ENCODE results near the gene STK38L.

The STK38L gene

GRCh38 chr12:27243804-27244688 lies at the start of gene STK38L:
Gene STK38L (plus strand): TSS chr12:27244286. CDS start chr12:27297721, 53,435 bp downstream.
- peak; percentile 78 to 88 for DNase-seq

- no peak for DNase-seq
Observed at GRCh38 chr12:27194644-27195043, 49.4 kb upstream of the STK38L start.

GRCh38 chr12:27198036-27198435 lies 46.0 kb upstream of the STK38L start:
- DNase-seq = no peak

- DNase-seq = no peak
Observed at GRCh38 chr12:27199638-27200300, 44.3 kb upstream of the STK38L start.

GRCh38 chr12:27201169-27201568 lies 42.9 kb upstream of the STK38L start:
- no peak for DNase-seq

GRCh38 chr12:27206801-27207502 lies 37.1 kb upstream of the STK38L start:
- DNase-seq = no peak

GRCh38 chr12:27207615-27208413 lies 36.3 kb upstream of the STK38L start:
- DNase-seq = no peak

- no peak for DNase-seq
Observed at GRCh38 chr12:27208414-27208750, 35.7 kb upstream of the STK38L start.

GRCh38 chr12:27209257-27209910 lies 34.7 kb upstream of the STK38L start:
- no peak for DNase-seq

- DNase-seq = no peak
Observed at GRCh38 chr12:27210187-27210586, 33.9 kb upstream of the STK38L start.

GRCh38 chr12:27212861-27213260 lies 31.2 kb upstream of the STK38L start:
- DNase-seq = no peak

GRCh38 chr12:27213304-27213703 lies 30.8 kb upstream of the STK38L start:
- DNase-seq = no peak

GRCh38 chr12:27213830-27214787 lies 30.0 kb upstream of the STK38L start:
- no peak for DNase-seq

- DNase-seq = no peak
Observed at GRCh38 chr12:27217590-27217989, 26.5 kb upstream of the STK38L start.

- no peak for DNase-seq
Observed at GRCh38 chr12:27219693-27220054, 24.4 kb upstream of the STK38L start.

GRCh38 chr12:27220055-27220987 lies 23.8 kb upstream of the STK38L start:
- DNase-seq = no peak

- DNase-seq = no peak
Observed at GRCh38 chr12:27220988-27221345, 23.1 kb upstream of the STK38L start.

GRCh38 chr12:27221625-27222387 lies 22.3 kb upstream of the STK38L start:
- DNase-seq = no peak

GRCh38 chr12:27226407-27226929 lies 17.6 kb upstream of the STK38L start:
- no peak for DNase-seq
